Activated T-cell treated with anti-CD3 and anti-CD28 coated beads, Interleukin-2, amount 50 U/mL, for 1 hour (primary cell): ENCODE results near the gene INO80E.

Source experiments
- DNase-seq: peaks from one replicate; pipeline ENCODE4 v3.0.0-alpha.2; 2020

The INO80E gene

GRCh38 chr16:29993191-29993902 lies 2.7 kb upstream of the INO80E start:
- no peak for DNase-seq

GRCh38 chr16:29993903-29994599 lies 2.0 kb upstream of the INO80E start:
- DNase-seq = no peak

GRCh38 chr16:29994600-29995323 lies 1.3 kb upstream of the INO80E start:
- DNase-seq = no peak

GRCh38 chr16:29995324-29995910 lies 624 bp upstream of the INO80E start, which contains the start of gene HIRIP3:
Gene HIRIP3, minus strand, starts transcription at chr16:29995617. Its CDS starts 12 bp downstream, at chr16:29995605.
- DNase-seq = peak; percentile 86

- no peak for DNase-seq
These were observed 767 bp downstream of the INO80E start for GRCh38 chr16:29996766-29997250.

GRCh38 chr16:29999605-30000004 lies 3.6 kb downstream of the INO80E start:
- no peak for DNase-seq

GRCh38 chr16:30000735-30001631 lies 4.9 kb downstream of the INO80E start:
- no peak for DNase-seq

GRCh38 chr16:30002614-30003346 lies 6.7 kb downstream of the INO80E start:
- no peak for DNase-seq

- no peak for DNase-seq
These were observed 7.8 kb downstream of the INO80E start for GRCh38 chr16:30003670-30004423.

- no peak for DNase-seq
These were observed 8.4 kb downstream of the INO80E start for GRCh38 chr16:30004424-30004776.

GRCh38 chr16:30004811-30005242 lies 8.8 kb downstream of the INO80E start:
- DNase-seq = no peak

- peak; percentile 53 for DNase-seq
These were observed 9.5 kb downstream of the INO80E start for GRCh38 chr16:30005341-30006094.

GRCh38 chr16:30006095-30006473 lies 10.0 kb downstream of the INO80E start:
- DNase-seq = no peak

- no peak for DNase-seq
These were observed 10.8 kb downstream of the INO80E start for GRCh38 chr16:30006659-30007377.

GRCh38 chr16:30007378-30007895 lies 11.4 kb downstream of the INO80E start:
- DNase-seq = no peak

GRCh38 chr16:30009085-30009862 lies 13.2 kb downstream of the INO80E start:
- DNase-seq = no peak

GRCh38 chr16:30009990-30010843 lies 14.2 kb downstream of the INO80E start:
- DNase-seq = no peak
